HEK293T (cell line): ENCODE data around the gene A1CF.
"Not testable (repeated sequence)": the region's sequence is repeated elsewhere in the genome, so short reads cannot be mapped to it uniquely, and the experiment has no call there.

Experiments
- CTCF ChIA-PET: fragments of 350-600 bp; formaldehyde crosslinking; extraction: SDS; loops from one replicate; lab custom pipeline; 2021; ENCODE audit warnings: antibody characterized with exemption, inconsistent platforms; lab: Yijun Ruan, JAX
- POLR2A ChIA-PET: fragments of 350-600 bp; formaldehyde crosslinking; extraction: SDS; loops from one replicate; lab custom pipeline; 2020; ENCODE audit warnings: antibody characterized with exemption, inconsistent platforms; lab: Yijun Ruan, JAX
- DNase-seq: peaks from one replicate; pipeline ENCODE4 v3.0.0; 2012; ENCODE audit warnings: mixed read lengths; ENCODE audit errors: extremely low spot score
- ARNT ChIP-seq: fragments of 450-650 bp; IDR thresholded peaks from 2 replicates; pipeline ENCODE4 v1.6.1; 2017; ENCODE audit warnings: mild to moderate bottlenecking
- BHLHE40 ChIP-seq: fragments of 450-650 bp; IDR thresholded peaks from 2 replicates; pipeline ENCODE4 v1.6.1; 2016; ENCODE audit warnings: mild to moderate bottlenecking, moderate library complexity, borderline replicate concordance
- CTBP1 ChIP-seq: fragments of 450-650 bp; IDR thresholded peaks from 2 replicates; pipeline ENCODE4 v1.6.1; 2016; ENCODE audit warnings: borderline replicate concordance
- ELF4 ChIP-seq: fragments of 450-650 bp; IDR thresholded peaks from 2 replicates; pipeline ENCODE4 v1.6.1; 2017; ENCODE audit warnings: antibody characterized with exemption
- FOXA1 ChIP-seq: fragments of 450-650 bp; IDR thresholded peaks from 2 replicates; pipeline ENCODE4 v1.6.1; 2016; ENCODE audit warnings: mild to moderate bottlenecking
- FOXK2 ChIP-seq: fragments of 450-650 bp; IDR thresholded peaks from 2 replicates; pipeline ENCODE4 v1.6.1; 2016; ENCODE audit warnings: mild to moderate bottlenecking
- FOXM1 ChIP-seq: fragments of 450-650 bp; IDR thresholded peaks from 2 replicates; pipeline ENCODE4 v1.6.1; 2017; ENCODE audit warnings: mild to moderate bottlenecking, borderline replicate concordance
- HDGF ChIP-seq: fragments of 450-650 bp; IDR thresholded peaks from 2 replicates; pipeline ENCODE4 v1.6.1; 2017; ENCODE audit warnings: antibody characterized with exemption, borderline replicate concordance
- L3MBTL2 ChIP-seq: fragments of 450-650 bp; conservative IDR thresholded peaks from 2 replicates; pipeline ENCODE4 v1.6.1; 2016; ENCODE audit warnings: mild to moderate bottlenecking
- LEF1 ChIP-seq: fragments of 450-650 bp; IDR thresholded peaks from 2 replicates; pipeline ENCODE4 v1.6.1; 2017; ENCODE audit warnings: mild to moderate bottlenecking, borderline replicate concordance
- NFRKB ChIP-seq: fragments of 450-650 bp; IDR thresholded peaks from 2 replicates; pipeline ENCODE4 v1.6.1; 2016; ENCODE audit warnings: mild to moderate bottlenecking, moderate library complexity
- PKNOX1 ChIP-seq: fragments of 450-650 bp; IDR thresholded peaks from 2 replicates; pipeline ENCODE4 v1.6.1; 2016
- SP1 ChIP-seq: fragments of 450-650 bp; IDR thresholded peaks from 2 replicates; pipeline ENCODE4 v1.6.1; 2017
- SUZ12 ChIP-seq: fragments of 450-650 bp; IDR thresholded peaks from 2 replicates; pipeline ENCODE4 v1.6.1; 2016; ENCODE audit warnings: mild to moderate bottlenecking
- TARDBP ChIP-seq: fragments of 450-650 bp; IDR thresholded peaks from 2 replicates; pipeline ENCODE4 v1.6.1; 2016
- ZNF384 ChIP-seq: fragments of 450-650 bp; IDR thresholded peaks from 2 replicates; pipeline ENCODE4 v1.6.1; 2016

Gene A1CF

GRCh38 chr10:50919010-50919409, 33.6 kb upstream of the A1CF start:
- TF ChIP-seq ELF4 (no peak), HDGF (no peak), SUZ12 (no peak), SP1 (no peak), NFRKB (no peak), FOXK2 (no peak), CTBP1 (no peak)
- CTCF ChIA-PET, result no interaction called here
- POLR2A ChIA-PET, result no interaction called here
- DNase-seq, result no peak

DNA sequence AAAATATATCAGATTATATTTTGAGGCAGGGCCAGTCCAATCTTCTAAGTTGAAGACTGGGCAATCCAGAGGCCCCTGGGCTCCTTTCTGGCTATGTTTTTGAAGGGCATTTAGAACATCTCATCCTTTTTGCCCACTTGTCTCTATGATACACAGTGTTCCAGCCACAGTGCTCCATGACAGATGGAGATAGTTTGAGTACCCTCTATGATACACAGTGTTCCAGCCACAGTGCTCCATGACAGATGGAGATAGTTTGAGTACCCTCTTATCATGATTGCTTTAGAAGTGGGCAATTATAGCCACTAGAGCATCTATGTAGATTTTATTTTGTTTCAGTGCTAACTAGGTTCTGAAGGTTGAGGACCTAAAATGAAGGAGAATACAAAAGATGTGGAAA, 33.1 kb upstream of the A1CF start:
- ChIA-PET POLR2A (no interaction called here), CTCF (no interaction called here)
- no peak for DNase-seq
- no peak for TF ChIP-seq LEF1
- TF ChIP-seq NFRKB, result no peak
- no peak for TF ChIP-seq FOXA1
- no peak for TF ChIP-seq SP1

- TF ChIP-seq ELF4, result no peak
- DNase-seq, result no peak
- POLR2A ChIA-PET, result no interaction called here
- CTCF ChIA-PET, result no interaction called here
Observed at GRCh38 chr10:50917486-50917885, 32.1 kb upstream of the A1CF start.

DNA sequence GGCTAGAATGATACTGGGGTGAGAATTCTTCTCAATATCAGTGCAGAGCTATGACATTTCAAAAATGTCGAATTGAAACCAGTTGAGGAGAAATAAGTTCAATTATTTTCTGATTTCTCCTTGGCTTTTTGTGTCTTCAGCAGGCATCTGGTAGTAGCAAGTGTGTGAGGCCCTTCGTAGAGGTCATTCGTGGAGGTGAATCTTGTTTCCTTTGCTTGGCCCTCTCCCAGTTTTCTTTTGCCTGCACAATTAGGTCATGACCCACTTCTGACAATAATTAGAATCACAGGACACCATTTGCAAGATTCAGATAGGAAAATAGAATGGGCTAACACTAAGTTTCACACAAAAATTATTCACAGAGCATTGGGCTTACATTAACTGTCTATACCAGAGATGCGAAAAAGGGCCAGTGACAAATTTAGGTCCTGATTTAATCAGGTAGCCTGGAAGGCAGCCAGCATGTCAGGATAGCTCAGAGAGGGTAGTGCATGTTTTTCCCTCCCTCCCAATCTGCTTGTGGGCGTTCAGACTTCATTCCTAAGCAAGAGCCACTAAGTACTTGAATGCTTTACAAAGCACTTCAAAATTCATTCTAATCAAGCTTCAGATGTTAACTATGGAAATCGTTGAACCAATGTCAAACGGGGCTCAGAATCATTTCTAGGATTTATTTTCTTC, 24.0 kb upstream of the A1CF start:
- ChIA-PET POLR2A (no interaction called here), CTCF (no interaction called here)
- TF ChIP-seq ARNT (no peak), FOXM1 (no peak), NFRKB (no peak), ZNF384 (no peak), ELF4 (no peak), CTBP1 (no peak), SUZ12 (no peak), SP1 (no peak), HDGF (no peak)
- no peak for DNase-seq

DNA sequence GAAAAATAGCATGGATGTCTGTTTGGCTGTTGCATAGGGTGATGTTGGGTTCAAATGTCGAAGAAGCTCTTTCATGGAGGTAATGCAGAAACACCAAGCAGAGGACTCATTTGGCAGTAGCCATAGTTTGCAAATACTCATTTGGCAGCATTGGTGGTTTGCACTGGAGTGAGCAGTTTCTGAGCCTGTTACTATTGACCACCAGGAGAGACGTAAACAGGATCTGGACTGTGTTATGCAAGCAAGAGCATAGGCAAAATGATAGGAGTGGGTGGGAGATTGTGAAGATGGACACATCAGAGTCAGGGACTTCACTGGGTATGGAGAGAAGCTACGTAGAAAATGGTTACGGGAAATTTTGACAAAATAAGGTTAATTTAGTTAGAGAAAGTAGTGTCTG, 22.9 kb upstream of the A1CF start:
- no peak for DNase-seq
- ChIA-PET POLR2A (no interaction called here), CTCF (no interaction called here)
- TF ChIP-seq SP1, result no peak

GRCh38 chr10:50905797-50906196, 20.4 kb upstream of the A1CF start:
- CTCF ChIA-PET, POLR2A ChIA-PET, DNase-seq: not testable (repeated sequence)

DNA sequence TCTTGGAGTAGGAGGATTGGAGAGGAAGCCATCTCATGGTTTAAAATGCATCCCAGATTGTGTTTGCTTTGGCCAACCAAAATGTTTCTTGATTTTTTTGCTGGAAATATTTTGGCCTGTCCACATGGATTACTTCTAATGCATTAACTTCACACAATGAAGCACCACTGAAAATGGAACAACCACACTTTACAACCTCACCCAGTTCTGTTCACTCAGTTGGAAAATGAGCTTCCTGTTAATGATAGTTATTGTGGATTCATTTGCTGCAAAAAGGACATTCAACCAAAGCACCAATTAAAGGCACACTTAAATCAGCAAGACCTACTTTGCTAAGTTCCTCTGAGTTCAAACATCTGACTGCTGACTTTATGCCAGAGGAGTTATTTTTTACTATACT, 11.3 kb upstream of the A1CF start:
- no peak for DNase-seq
- ChIA-PET POLR2A (no interaction called here), CTCF (no interaction called here)
- TF ChIP-seq FOXK2 (no peak), ELF4 (no peak), ARNT (no peak), SUZ12 (no peak), L3MBTL2 (no peak), FOXM1 (no peak), FOXA1 (no peak), PKNOX1 (no peak), TARDBP (no peak), ZNF384 (no peak), SP1 (no peak), BHLHE40 (no peak), HDGF (no peak), NFRKB (no peak), LEF1 (no peak), CTBP1 (no peak)

DNA sequence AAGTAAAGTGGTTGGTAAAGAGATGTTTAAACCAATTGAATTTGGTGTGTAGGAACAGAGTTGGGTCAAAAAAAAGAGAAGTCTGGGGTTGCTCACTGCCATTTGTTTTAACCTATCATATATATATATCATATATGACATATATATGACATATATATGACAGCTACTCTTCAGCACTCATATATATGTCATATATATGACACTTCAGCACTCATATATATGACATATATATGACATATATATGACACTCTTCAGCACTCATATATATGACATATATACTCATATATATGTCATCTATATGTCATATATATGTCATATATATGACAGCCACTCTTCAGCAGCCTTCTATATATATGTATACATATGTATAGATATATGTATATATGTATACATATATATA, 8.9 kb upstream of the A1CF start:
- ChIA-PET CTCF (no interaction called here), POLR2A (no interaction called here)
- DNase-seq, result no peak
- no peak for TF ChIP-seq ELF4
- TF ChIP-seq PKNOX1, result peak; percentile 96
- TF ChIP-seq L3MBTL2, result no peak
- TF ChIP-seq FOXK2, result no peak
- no peak for TF ChIP-seq FOXA1
- no peak for TF ChIP-seq TARDBP
- TF ChIP-seq SUZ12, result no peak
- no peak for TF ChIP-seq HDGF
- peak; percentile 46; the same call in 1 of the 2 replicates for TF ChIP-seq ZNF384
- no peak for TF ChIP-seq SP1
- TF ChIP-seq FOXM1, result peak; percentile 68; the same call in 1 of the 2 replicates
- no peak for TF ChIP-seq ARNT
- no peak for TF ChIP-seq BHLHE40
- TF ChIP-seq LEF1, result peak; percentile 99
- no peak for TF ChIP-seq NFRKB
- TF ChIP-seq CTBP1, result peak; percentile 89; the same call in 1 of the 2 replicates
